Colon (tissue), 2 donors: Measurements from ENCODE around the gene PIK3C3.

Experiments used
- FAIRE-seq: peaks from 2 replicates; lab custom pipeline; 2012; peaks lifted over from hg19 to GRCh38; lab: Jason Lieb, UNC
- donor health status: control.
- donor health status: control.

The PIK3C3 gene

GRCh38 chr18:42131066-42131929, 176.3 kb downstream of the PIK3C3 start:
- FAIRE-seq = no peak

GRCh38 chr18:42131930-42132244, 176.9 kb downstream of the PIK3C3 start:
- FAIRE-seq = no peak
